Neural progenitor cell (in vitro differentiated cells): ENCODE results near the gene DDX10. TPM values are rescaled to one million over a fixed set of nuclear protein-coding genes. Genes with fewer than 3 reads are reported as not detected.

ENCODE experiments used
- DNase-seq: peaks from one replicate; pipeline ENCODE4 v3.0.0-alpha.2; 2016; ENCODE audit warnings: low spot score
- H2AFZ ChIP-seq: fragments of 200-600 bp; sonication (generic); replicated peaks from 2 replicates; pipeline ENCODE4 v1.6.1; 2016; ENCODE audit warnings: antibody characterized with exemption
- H3F3A ChIP-seq: fragments of 200-600 bp; sonication (generic); 2 replicates; pipeline ENCODE4 v1.6.1; 2016; ENCODE audit warnings: antibody characterized with exemption, low read depth
- H3K27ac ChIP-seq: fragments of 200-600 bp; sonication (generic); 2 replicates; pipeline ENCODE4 v1.5.1; 2016; ENCODE audit warnings: mild to moderate bottlenecking
- H3K27me3 ChIP-seq: fragments of 200-600 bp; sonication (generic); 2 replicates; pipeline ENCODE4 v1.6.1; 2016; ENCODE audit warnings: mild to moderate bottlenecking, moderate library complexity
- H3K36me3 ChIP-seq: fragments of 200-600 bp; sonication (generic); 2 replicates; pipeline ENCODE4 v1.5.1; 2016
- H3K4me1 ChIP-seq: fragments of 200-600 bp; sonication (generic); 2 replicates; pipeline ENCODE4 v1.6.1; 2016; ENCODE audit warnings: mixed run types
- H3K4me2 ChIP-seq: fragments of 200-600 bp; sonication (generic); 2 replicates; pipeline ENCODE4 v1.6.1; 2016
- H3K4me3 ChIP-seq: fragments of 200-600 bp; sonication (generic); 2 replicates; pipeline ENCODE4 v1.5.1; 2016
- H3K79me2 ChIP-seq: fragments of 200-600 bp; sonication (generic); 2 replicates; pipeline ENCODE4 v1.6.1; 2016; ENCODE audit warnings: low read depth
- H3K9ac ChIP-seq: fragments of 200-600 bp; sonication (generic); 2 replicates; pipeline ENCODE4 v1.6.1; 2016
- H3K9me3 ChIP-seq: fragments of 200-600 bp; sonication (generic); 2 replicates; pipeline ENCODE4 v1.5.1; 2016; ENCODE audit warnings: low read depth
- H4K20me1 ChIP-seq: fragments of 200-600 bp; sonication (generic); 2 replicates; pipeline ENCODE4 v1.6.1; 2016; ENCODE audit warnings: low read depth
- H3K27ac Mint-ChIP-seq: 3 replicates; pipeline ENCODE4 v1.8.0; 2021; ENCODE audit warnings: mixed read lengths
- H3K27me3 Mint-ChIP-seq: 2 replicates; pipeline ENCODE4 v1.8.0; 2022; ENCODE audit warnings: low read depth, mild to moderate bottlenecking, inconsistent platforms, moderate library complexity, mixed read lengths; ENCODE audit not compliant: insufficient read depth
- H3K36me3 Mint-ChIP-seq: 3 replicates; pipeline ENCODE4 v1.8.0; 2021; ENCODE audit warnings: mixed read lengths
- H3K4me1 Mint-ChIP-seq: 3 replicates; pipeline ENCODE4 v1.8.0; 2021; ENCODE audit warnings: mixed read lengths
- H3K4me3 Mint-ChIP-seq: 3 replicates; pipeline ENCODE4 v1.8.0; 2021; ENCODE audit warnings: mild to moderate bottlenecking, moderate library complexity, mixed read lengths
- H3K9me3 Mint-ChIP-seq: 3 replicates; pipeline ENCODE4 v1.8.0; 2020; ENCODE audit warnings: mixed read lengths
- EZH2 ChIP-seq: fragments of 200-600 bp; sonication (generic); IDR thresholded peaks from 2 replicates; pipeline ENCODE4 v1.6.1; 2017; ENCODE audit warnings: antibody characterized with exemption, mild to moderate bottlenecking, moderate library complexity
- EZH2phosphoT487 ChIP-seq: fragments of 200-600 bp; sonication (generic); IDR thresholded peaks from 2 replicates; pipeline ENCODE4 v1.6.1; 2017; ENCODE audit warnings: antibody characterized with exemption
- total RNA-seq: library from RNA; depleted of rRNA; stranded (reverse); fragments of >200 nt; gene quantifications from 2 replicates; pipeline ENCODE4 v1.2.3, GENCODE V29; 2015; ENCODE audit warnings: low replicate concordance
- TF ChIP-seq, protein P1 (sequence below): fragments of 200-600 bp; sonication (generic); IDR thresholded peaks from 2 replicates; pipeline ENCODE4 v1.5.1; 2017; ENCODE audit warnings: antibody characterized with exemption, mild to moderate bottlenecking

Gene DDX10
- total RNA-seq, 1 donor from 2014 or later: 34.1 TPM

DNA sequence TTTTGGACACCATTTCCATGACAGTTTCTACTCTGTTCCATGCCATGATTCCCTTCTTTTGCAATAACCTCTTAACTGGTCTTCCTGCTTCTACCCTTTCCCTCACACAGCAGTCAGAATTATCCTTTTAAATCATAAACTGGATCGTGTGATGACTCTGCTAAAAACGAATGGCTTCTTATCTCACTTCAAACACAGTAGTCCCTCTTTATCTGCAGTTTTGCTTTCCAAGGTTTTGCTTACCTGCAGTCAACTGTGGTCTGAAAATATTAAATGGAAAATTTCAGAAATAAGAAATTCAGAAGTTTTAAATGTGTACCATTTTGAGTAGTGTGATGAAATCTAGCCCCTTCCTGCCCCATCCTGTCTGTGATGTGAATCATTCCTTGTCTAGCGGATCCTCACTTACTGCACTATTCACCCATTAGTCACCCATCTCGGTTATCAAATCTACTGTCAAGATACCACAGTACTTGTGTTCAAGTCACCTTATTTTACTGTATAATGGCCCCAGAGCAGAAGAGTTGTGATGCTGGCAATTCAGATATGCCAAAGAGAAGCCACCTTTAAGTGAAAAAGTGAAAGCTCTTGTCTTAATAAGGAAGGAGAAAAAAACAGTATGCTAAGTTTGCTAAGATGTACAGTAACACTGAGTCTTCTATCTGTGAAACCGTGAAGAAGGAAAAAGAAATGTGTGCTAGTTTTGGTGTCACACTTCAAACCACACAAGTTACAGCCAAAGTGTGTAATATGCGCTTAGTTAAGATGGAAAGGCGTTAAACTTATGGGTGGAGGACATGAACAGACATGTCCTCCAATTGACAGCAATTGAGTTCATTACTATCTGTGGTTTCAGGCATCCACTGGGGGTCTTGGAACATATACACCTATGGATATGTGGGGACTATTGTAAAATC is 283.0 kb downstream of the DDX10 start:
- H3K4me1 Mint-ChIP-seq: no peaks in the 10 kb centered on the region
- no peak for DNase-seq
- H3K27me3 ChIP-seq: no peaks in the 10 kb centered on the region
- H3F3A ChIP-seq: no peaks in the 10 kb centered on the region
- no peaks in the 10 kb centered on the region for H3K4me1 ChIP-seq
- H3K27ac Mint-ChIP-seq: no peak overlapping the region
- H2AFZ ChIP-seq: no peak overlapping the region
- no peak overlapping the region for H3K27ac ChIP-seq
- no peak overlapping the region for H3K4me3 Mint-ChIP-seq
- peaks cover 1% of the 10 kb centered on the region for H3K36me3 Mint-ChIP-seq
- TF ChIP-seq EZH2: no peak
- TF ChIP-seq, protein P1, sequence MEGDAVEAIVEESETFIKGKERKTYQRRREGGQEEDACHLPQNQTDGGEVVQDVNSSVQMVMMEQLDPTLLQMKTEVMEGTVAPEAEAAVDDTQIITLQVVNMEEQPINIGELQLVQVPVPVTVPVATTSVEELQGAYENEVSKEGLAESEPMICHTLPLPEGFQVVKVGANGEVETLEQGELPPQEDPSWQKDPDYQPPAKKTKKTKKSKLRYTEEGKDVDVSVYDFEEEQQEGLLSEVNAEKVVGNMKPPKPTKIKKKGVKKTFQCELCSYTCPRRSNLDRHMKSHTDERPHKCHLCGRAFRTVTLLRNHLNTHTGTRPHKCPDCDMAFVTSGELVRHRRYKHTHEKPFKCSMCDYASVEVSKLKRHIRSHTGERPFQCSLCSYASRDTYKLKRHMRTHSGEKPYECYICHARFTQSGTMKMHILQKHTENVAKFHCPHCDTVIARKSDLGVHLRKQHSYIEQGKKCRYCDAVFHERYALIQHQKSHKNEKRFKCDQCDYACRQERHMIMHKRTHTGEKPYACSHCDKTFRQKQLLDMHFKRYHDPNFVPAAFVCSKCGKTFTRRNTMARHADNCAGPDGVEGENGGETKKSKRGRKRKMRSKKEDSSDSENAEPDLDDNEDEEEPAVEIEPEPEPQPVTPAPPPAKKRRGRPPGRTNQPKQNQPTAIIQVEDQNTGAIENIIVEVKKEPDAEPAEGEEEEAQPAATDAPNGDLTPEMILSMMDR: no peak
- TF ChIP-seq EZH2phosphoT487: no peak
- no peak overlapping the region for H3K4me2 ChIP-seq
- no peaks in the 10 kb centered on the region for H3K36me3 ChIP-seq
- no peaks in the 10 kb centered on the region for H3K79me2 ChIP-seq
- no peak overlapping the region for H3K4me3 ChIP-seq
- no peaks in the 10 kb centered on the region for H3K9me3 ChIP-seq
- H4K20me1 ChIP-seq: no peaks in the 10 kb centered on the region
- H3K9ac ChIP-seq: no peak overlapping the region
- H3K27me3 Mint-ChIP-seq: no peaks in the 10 kb centered on the region
- peaks cover 2% of the 10 kb centered on the region for H3K9me3 Mint-ChIP-seq

DNA sequence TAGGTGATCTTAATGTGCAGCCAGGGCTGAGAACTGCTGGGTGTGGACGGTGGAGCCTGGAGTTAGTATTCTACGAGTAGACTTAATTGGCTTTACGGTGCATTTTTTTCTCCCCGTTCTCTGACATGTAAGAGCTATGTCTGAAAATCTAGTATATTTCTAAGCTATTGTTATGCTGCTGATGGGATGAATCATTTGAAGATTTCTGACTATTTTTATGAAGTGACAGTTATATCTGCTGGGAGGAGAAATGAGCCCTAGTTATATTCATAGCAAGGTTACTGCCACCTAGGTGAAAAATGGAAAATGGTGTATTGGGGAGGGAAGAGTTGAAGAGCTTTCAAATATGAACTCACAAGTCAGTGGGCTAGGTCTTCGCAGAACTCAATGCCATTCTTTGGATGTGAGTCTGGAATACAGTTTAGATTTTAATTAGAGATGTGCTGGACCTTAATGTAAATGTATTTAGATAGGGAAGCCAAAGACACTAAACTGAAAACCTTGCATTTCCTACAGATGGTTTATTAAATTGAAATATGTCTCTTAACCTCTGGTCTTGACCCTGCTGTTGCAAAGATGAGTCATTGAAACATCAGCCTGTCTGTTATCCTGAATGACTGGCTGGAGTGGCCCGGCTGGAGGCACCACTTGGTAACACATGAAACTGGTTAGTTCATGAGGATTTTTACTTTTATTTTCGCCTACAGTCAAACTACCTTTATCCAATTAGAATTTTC is 293.7 kb downstream of the DDX10 start:
- H2AFZ ChIP-seq: no peak overlapping the region
- H3K4me1 ChIP-seq: peaks cover 4% of the 10 kb centered on the region
- H3K27ac ChIP-seq: no peak overlapping the region
- no peak overlapping the region for H3K4me3 ChIP-seq
- no peaks in the 10 kb centered on the region for H3K9me3 ChIP-seq
- no peak overlapping the region for H3K9ac ChIP-seq
- H3K4me2 ChIP-seq: no peak overlapping the region
- no peaks in the 10 kb centered on the region for H3K27me3 ChIP-seq
- no peaks in the 10 kb centered on the region for H3K36me3 ChIP-seq
- no peak overlapping the region for H3K27ac Mint-ChIP-seq
- H3K4me3 Mint-ChIP-seq: no peak overlapping the region
- no peaks in the 10 kb centered on the region for H3K36me3 Mint-ChIP-seq
- TF ChIP-seq, protein P1: no peak
- TF ChIP-seq EZH2phosphoT487 (no peak), EZH2 (no peak)
- H3K9me3 Mint-ChIP-seq: no peaks in the 10 kb centered on the region
- no peaks in the 10 kb centered on the region for H3K79me2 ChIP-seq
- no peaks in the 10 kb centered on the region for H4K20me1 ChIP-seq
- no peaks in the 10 kb centered on the region for H3K27me3 Mint-ChIP-seq
- DNase-seq: no peak
- no peaks in the 10 kb centered on the region for H3F3A ChIP-seq
- H3K4me1 Mint-ChIP-seq: peaks cover 20% of the 10 kb centered on the region

DNA sequence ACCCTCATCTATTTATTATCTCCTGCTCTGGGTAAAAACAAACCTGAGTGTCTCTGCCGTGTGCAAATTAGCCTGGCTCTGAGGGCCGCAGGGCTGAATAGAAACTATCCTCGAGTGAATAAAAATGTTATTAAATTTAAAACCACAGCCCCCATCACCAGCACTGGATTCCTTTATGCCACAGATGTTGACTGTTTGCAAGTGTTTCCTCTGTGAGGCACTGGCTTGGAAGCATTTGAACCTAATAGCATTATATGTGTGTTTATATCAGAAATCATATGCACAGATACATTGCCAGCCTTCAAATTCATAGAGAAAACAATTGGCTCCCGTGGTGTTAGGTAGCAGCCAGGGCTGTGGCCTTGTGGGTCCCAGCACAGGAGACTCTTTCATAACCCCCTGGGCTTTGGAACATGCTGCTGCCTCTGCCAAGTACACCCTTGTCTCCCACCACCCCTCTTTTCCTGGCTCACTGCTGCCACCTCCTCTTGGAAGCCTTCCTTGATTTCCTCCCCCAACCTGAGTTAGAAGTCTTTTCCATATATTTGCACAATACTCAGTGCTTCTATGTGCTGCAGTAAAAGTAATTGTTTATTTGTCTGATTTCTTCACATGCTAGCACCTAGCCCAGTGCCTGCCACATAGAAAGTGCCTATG is 294.4 kb downstream of the DDX10 start:
- Histone ChIP-seq H3K4me2 (no peak overlapping the region), H3K9me3 (no peaks in the 10 kb centered on the region), H3K79me2 (no peaks in the 10 kb centered on the region), H3K27ac (no peak overlapping the region), H3K27me3 (no peaks in the 10 kb centered on the region), H2AFZ (no peak overlapping the region), H3K36me3 (no peaks in the 10 kb centered on the region), H4K20me1 (no peaks in the 10 kb centered on the region), H3K9ac (no peak overlapping the region), H3F3A (no peaks in the 10 kb centered on the region), H3K4me3 (no peak overlapping the region), H3K4me1 (peaks cover 4% of the 10 kb centered on the region)
- TF ChIP-seq, protein P1: no peak
- no peak for TF ChIP-seq EZH2
- TF ChIP-seq EZH2phosphoT487: no peak
- H3K27me3 Mint-ChIP-seq: no peaks in the 10 kb centered on the region
- no peaks in the 10 kb centered on the region for H3K9me3 Mint-ChIP-seq
- H3K27ac Mint-ChIP-seq: no peak overlapping the region
- H3K36me3 Mint-ChIP-seq: no peaks in the 10 kb centered on the region
- DNase-seq: no peak
- H3K4me3 Mint-ChIP-seq: no peak overlapping the region
- peaks cover 20% of the 10 kb centered on the region for H3K4me1 Mint-ChIP-seq
